GM23338 (cell line): ENCODE measurements around the gene BRSK1. TPM values are rescaled to one million over a fixed set of nuclear protein-coding genes. Genes with fewer than 3 reads are reported as not detected.
A peak's percentile ranks its signal among the peaks of the same experiment; 100 is the strongest.

Experiments used
- ATAC-seq: fragments of 200-7000 bp; cut with Tn5 transposase; 3 replicates; pipeline ENCODE4 v1.9.1; 2020
- DNase-seq: peaks from one replicate; pipeline ENCODE4 v3.0.0-alpha.2; 2015; ENCODE audit warnings: low spot score
- H2AFZ ChIP-seq: fragments of 200-600 bp; sonication (generic); 2 replicates; pipeline ENCODE4 v1.8.0; 2016; ENCODE audit warnings: antibody characterized with exemption, mild to moderate bottlenecking, moderate library complexity
- H3F3A ChIP-seq: fragments of 200-600 bp; sonication (generic); replicated peaks from 2 replicates; pipeline ENCODE4 v1.8.0; 2017; ENCODE audit warnings: antibody characterized with exemption, mixed run types, low read depth
- H3K27ac ChIP-seq: fragments of 200-600 bp; sonication (generic); 2 replicates; pipeline ENCODE4 v1.6.1; 2016; ENCODE audit warnings: low read depth
- H3K27me3 ChIP-seq: fragments of 200-600 bp; sonication (generic); 2 replicates; pipeline ENCODE4 v1.8.0; 2016; ENCODE audit warnings: mild to moderate bottlenecking, mixed run types, moderate library complexity; ENCODE audit not compliant: insufficient read depth
- H3K36me3 ChIP-seq: fragments of 200-600 bp; sonication (generic); 2 replicates; pipeline ENCODE4 v1.8.0; 2016; ENCODE audit warnings: mild to moderate bottlenecking; ENCODE audit not compliant: insufficient read depth
- H3K4me1 ChIP-seq: fragments of 200-600 bp; sonication (generic); 2 replicates; pipeline ENCODE4 v1.8.0; 2016; ENCODE audit warnings: mild to moderate bottlenecking, moderate library complexity; ENCODE audit not compliant: insufficient read depth
- H3K4me2 ChIP-seq: fragments of 200-600 bp; sonication (generic); 2 replicates; pipeline ENCODE4 v1.7.1; 2017; ENCODE audit warnings: mixed run types
- H3K4me3 ChIP-seq: fragments of 200-600 bp; sonication (generic); 2 replicates; pipeline ENCODE4 v1.6.1; 2016; ENCODE audit warnings: mixed run types
- H3K79me2 ChIP-seq: fragments of 200-600 bp; sonication (generic); replicated peaks from 2 replicates; pipeline ENCODE4 v1.8.0; 2017; ENCODE audit warnings: mild to moderate bottlenecking; ENCODE audit not compliant: insufficient read depth
- H3K9me2 ChIP-seq: fragments of 200-600 bp; sonication (generic); 2 replicates; pipeline ENCODE4 v1.8.0; 2017; ENCODE audit not compliant: insufficient read depth
- H4K20me1 ChIP-seq: fragments of 200-600 bp; sonication (generic); replicated peaks from 2 replicates; pipeline ENCODE4 v1.8.0; 2017; ENCODE audit warnings: mild to moderate bottlenecking; ENCODE audit not compliant: insufficient read depth
- H3K27ac Mint-ChIP-seq: 2 replicates; pipeline ENCODE4 v1.8.0; 2020; ENCODE audit warnings: inconsistent platforms, mild to moderate bottlenecking, moderate library complexity, mixed read lengths
- H3K27me3 Mint-ChIP-seq: 3 replicates; pipeline ENCODE4 v1.8.0; 2022; ENCODE audit warnings: low read depth, mild to moderate bottlenecking, moderate library complexity, mixed read lengths, inconsistent platforms; ENCODE audit not compliant: insufficient read depth, poor library complexity
- H3K36me3 Mint-ChIP-seq: 3 replicates; pipeline ENCODE4 v1.8.0; 2021; ENCODE audit warnings: low read depth, mild to moderate bottlenecking, inconsistent platforms, moderate library complexity, mixed read lengths
- H3K4me1 Mint-ChIP-seq: 3 replicates; pipeline ENCODE4 v1.8.0; 2020; ENCODE audit warnings: mild to moderate bottlenecking, inconsistent platforms, mixed read lengths
- H3K4me3 Mint-ChIP-seq: 3 replicates; pipeline ENCODE4 v1.8.0; 2021; ENCODE audit warnings: moderate library complexity, mild to moderate bottlenecking, inconsistent platforms, mixed read lengths
- H3K9me3 Mint-ChIP-seq: 3 replicates; pipeline ENCODE4 v1.8.0; 2020; ENCODE audit warnings: moderate library complexity, mild to moderate bottlenecking, inconsistent platforms, mixed read lengths
- CREB1 ChIP-seq: fragments of 250-450 bp; sonication (Bioruptor Pico); IDR thresholded peaks from 2 replicates; pipeline ENCODE4 v1.5.0; 2020; ENCODE audit warnings: low read depth, mild to moderate bottlenecking, moderate library complexity
- CTCF ChIP-seq, 2 experiments: fragments of 200-600 bp in 1 of 2; sonication (generic) in 1 of 2; conservative IDR thresholded peaks; 2 replicates each; pipeline versions ENCODE4 v1.5.1 to v1.6.1; 2016 to 2017; ENCODE audit warnings: antibody characterized with exemption in 2 of 2, low read depth in 2 of 2, mild to moderate bottlenecking in 2 of 2, moderate library complexity in 1 of 2
- ETS1 ChIP-seq: IDR thresholded peaks from 2 replicates; pipeline ENCODE4 v1.6.1; 2016; ENCODE audit warnings: antibody characterized with exemption
- EZH2 ChIP-seq: fragments of 200-600 bp; sonication (generic); IDR thresholded peaks from one replicate; pipeline ENCODE4 v1.8.0; 2017; ENCODE audit warnings: antibody characterized with exemption, mild to moderate bottlenecking, low read depth; ENCODE audit not compliant: unreplicated experiment
- EZH2phosphoT487 ChIP-seq: fragments of 200-600 bp; sonication (generic); IDR thresholded peaks from one replicate; pipeline ENCODE4 v1.8.1; 2018; ENCODE audit warnings: antibody characterized with exemption; ENCODE audit not compliant: unreplicated experiment
- JUNB ChIP-seq: IDR thresholded peaks from one replicate; pipeline ENCODE4 v1.6.1; 2016; ENCODE audit warnings: antibody characterized with exemption; ENCODE audit not compliant: unreplicated experiment
- NANOG ChIP-seq: IDR thresholded peaks from 2 replicates; pipeline ENCODE4 v1.6.1; 2016; ENCODE audit warnings: antibody characterized with exemption, borderline replicate concordance
- POLR2AphosphoS5 ChIP-seq: IDR thresholded peaks from 2 replicates; pipeline ENCODE4 v1.6.1; 2016; ENCODE audit warnings: antibody characterized with exemption, low read depth
- REST ChIP-seq: IDR thresholded peaks from one replicate; pipeline ENCODE4 v1.6.1; 2018; ENCODE audit warnings: antibody characterized with exemption; ENCODE audit not compliant: unreplicated experiment
- STAT1 ChIP-seq: IDR thresholded peaks from one replicate; pipeline ENCODE4 v1.6.1; 2016; ENCODE audit warnings: antibody characterized with exemption; ENCODE audit not compliant: unreplicated experiment
- ZNF114 ChIP-seq: fragments of 250-450 bp; sonication (Bioruptor Pico); IDR thresholded peaks from 2 replicates; pipeline ENCODE4 v1.5.0; 2020; ENCODE audit warnings: mild to moderate bottlenecking, moderate library complexity
- ZNF331 ChIP-seq: fragments of 250-450 bp; sonication (Bioruptor Pico); IDR thresholded peaks from 2 replicates; pipeline ENCODE4 v1.5.0; 2020; ENCODE audit warnings: low read depth, mild to moderate bottlenecking, moderate library complexity
- polyA plus RNA-seq: library from polyadenylated mRNA; unstranded; fragments of >200 nt; fragmentation: Nextera tagmentation; extraction: Ambion mirVana; gene quantifications from 2 replicates; pipeline ENCODE4 v1.2.1, GENCODE V29; 2016
- total RNA-seq: library from RNA; depleted of rRNA; stranded (reverse); fragments of >200 nt; shearing (Covaris generic); gene quantifications from 2 replicates; pipeline ENCODE4 v1.2.3, GENCODE V29; 2014

Gene BRSK1
- total and polyA plus RNA-seq, 2 experiments from 2014 or later, result 2.3 to 17.2 TPM

GRCh38 chr19:55279770-55280643, 3.8 kb upstream of the BRSK1 start, which contains the start of gene HSPBP1:
TSS of gene HSPBP1 (minus strand) at chr19:55280110. CDS start at chr19:55279608, 502 bp downstream.
- peak within 1 kb of the TSS; percentile 96 for H3K4me3 ChIP-seq
- Mint-ChIP-seq H3K27ac (peak within 1 kb of the TSS; percentile 98), H3K36me3 (peaks cover 8% of the 10 kb centered on the region; the same call in 2 of the 3 replicates), H3K9me3 (no peaks in the 10 kb centered on the region), H3K4me1 (peaks cover 19% of the 10 kb centered on the region), H3K4me3 (peak within 1 kb of the TSS; percentile 95), H3K27me3 (peaks cover 26% of the 10 kb centered on the region)
- peak; percentile 97 for DNase-seq
- H3K36me3 ChIP-seq, result no peaks in the 10 kb centered on the region
- TF ChIP-seq STAT1 (no peak), ETS1 (peak; percentile 88), EZH2phosphoT487 (no peak), POLR2AphosphoS5 (peak; percentile 39; the same call in 1 of the 2 replicates), EZH2 (no peak), CTCF (conservative IDR thresholded peaks at IDR 0.05; ENCODE audit: low read depth in 2 of 2) (no peak), NANOG (no peak), ZNF331 (no peak), ZNF114 (CRISPR knock-in tag) (no peak), CREB1 (CRISPR knock-in tag) (peak; percentile 86)
- peaks cover 18% of the 10 kb centered on the region for H3K4me1 ChIP-seq
- peaks cover 5% of the 10 kb centered on the region for H4K20me1 ChIP-seq
- peak within 1 kb of the TSS; percentile 98 for H3K27ac ChIP-seq
- ATAC-seq, result peak; percentile 83
- no peaks in the 10 kb centered on the region for H3K27me3 ChIP-seq
- peak within 1 kb of the TSS; percentile 95 for H2AFZ ChIP-seq
- peak within 1 kb of the TSS; percentile 95 for H3K4me2 ChIP-seq
- H3K79me2 ChIP-seq, result peaks cover 14% of the 10 kb centered on the region; the same call in 1 of the 2 replicates
- no peaks in the 10 kb centered on the region for H3K9me2 ChIP-seq
- H3F3A ChIP-seq, result peaks cover 25% of the 10 kb centered on the region

- Histone ChIP-seq H3K79me2 (0 out of 2 replicates have a peak, but pooled peaks cover 7% of the 10 kb centered on the region), H3K36me3 (peaks cover 6% of the 10 kb centered on the region; the same call in 1 of the 2 replicates), H3K4me1 (peaks cover 12% of the 10 kb centered on the region), H3K4me3 (peak overlapping the region; percentile 56), H3K4me2 (peak overlapping the region; percentile 78), H2AFZ (no peak overlapping the region), H3F3A (peaks cover 18% of the 10 kb centered on the region), H3K9me2 (no peaks in the 10 kb centered on the region), H3K27me3 (no peaks in the 10 kb centered on the region), H4K20me1 (no peaks in the 10 kb centered on the region), H3K27ac (no peak overlapping the region)
- Mint-ChIP-seq H3K27me3 (peaks cover 22% of the 10 kb centered on the region), H3K27ac (peak overlapping the region; percentile 83), H3K4me3 (peak overlapping the region; percentile 74), H3K9me3 (no peaks in the 10 kb centered on the region), H3K36me3 (peaks cover 18% of the 10 kb centered on the region), H3K4me1 (peaks cover 26% of the 10 kb centered on the region)
- ATAC-seq (peak; percentile 13), DNase-seq (peak; percentile 66)
- TF ChIP-seq NANOG (no peak), REST (no peak), CREB1 (CRISPR knock-in tag) (no peak), STAT1 (no peak), CTCF (conservative IDR thresholded peaks at IDR 0.05; ENCODE audit: low read depth in 2 of 2) (no peak), POLR2AphosphoS5 (no peak), ZNF331 (no peak), JUNB (no peak)
Measured at GRCh38 chr19:55284405-55285058, 735 bp downstream of the BRSK1 start.
